HL-60/S4 treated with phorbol 12-myristate 13-acetate at 8.2 ng/mL for 4 days and 3 days (cell line): ENCODE measurements around the gene GEMIN7.

Source experiments
- in situ Hi-C: fragments of 300-500 bp; cut with MboI; formaldehyde crosslinking; loops from 2 replicates; pipeline ENCODE4 v1.15.0; 2022; ENCODE audit warnings: low sequenced_read_pairs

The GEMIN7 gene, protein sequence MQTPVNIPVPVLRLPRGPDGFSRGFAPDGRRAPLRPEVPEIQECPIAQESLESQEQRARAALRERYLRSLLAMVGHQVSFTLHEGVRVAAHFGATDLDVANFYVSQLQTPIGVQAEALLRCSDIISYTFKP

DNA sequence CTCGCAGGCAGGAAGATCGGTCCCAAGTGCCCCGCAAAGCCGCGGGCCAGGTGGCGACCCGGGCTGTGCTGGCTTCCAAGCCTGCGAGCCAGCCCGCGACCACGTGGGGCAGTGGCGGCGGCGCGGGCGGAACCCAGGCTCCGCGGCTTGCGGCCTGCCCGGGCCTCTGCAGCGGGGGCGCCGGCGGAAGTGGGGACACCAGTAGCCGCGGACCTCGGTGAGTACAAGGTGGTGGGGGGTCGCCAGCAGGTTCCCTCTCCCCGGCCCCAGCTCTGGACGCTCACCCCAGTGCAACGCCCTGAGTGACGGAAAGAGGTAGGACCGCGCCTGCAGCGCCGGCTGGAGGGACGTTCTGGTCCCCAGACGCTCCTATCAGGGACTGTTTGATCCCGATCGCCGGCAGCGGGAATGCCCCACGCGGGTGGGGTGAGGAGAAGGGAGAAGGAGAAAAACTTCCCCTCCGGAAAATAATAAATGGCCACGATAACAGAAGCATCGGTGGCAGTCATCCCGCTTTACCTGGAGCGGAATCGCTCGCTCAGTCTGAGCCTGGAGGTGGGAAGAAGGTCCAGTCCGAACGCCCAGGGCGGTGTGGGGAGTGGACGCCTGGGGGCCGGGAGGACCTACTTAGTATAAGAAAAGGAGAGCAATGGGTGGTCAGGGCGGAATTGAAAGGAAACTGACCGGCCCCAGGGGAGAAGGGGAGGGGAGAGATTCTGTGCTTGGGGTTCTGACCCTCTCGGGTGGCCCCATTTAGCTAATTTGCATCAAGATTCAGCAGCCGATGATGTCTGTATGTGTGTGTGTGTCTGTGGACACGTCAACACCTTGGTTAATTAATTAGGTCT is at the start of gene GEMIN7:
Gene GEMIN7, plus strand, starts transcription at position 198 of the 848 bp plus-strand sequence. CDS start 10,855 bp downstream, outside the sequence.
- in situ Hi-C loops, result no loop called here

DNA sequence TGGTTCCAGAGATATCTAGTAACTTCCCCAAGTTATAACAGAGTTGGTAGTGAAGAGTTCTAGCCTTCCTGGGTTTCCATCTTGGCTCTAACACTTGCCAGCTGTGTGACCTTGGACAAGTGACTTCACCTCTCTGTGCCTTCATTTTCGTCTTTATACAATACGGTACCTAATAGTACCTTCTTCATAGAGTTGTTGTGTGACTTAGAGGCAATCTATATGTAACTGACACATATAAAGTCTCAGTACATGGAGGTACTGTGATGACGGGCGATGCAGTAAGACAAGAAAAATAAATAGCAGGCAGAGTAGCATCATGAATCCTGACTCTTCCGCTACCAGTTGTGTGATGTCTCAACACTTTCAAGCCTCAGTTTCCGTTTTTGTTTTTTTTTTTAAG is 48.2 kb upstream of the GEMIN7 start:
- in situ Hi-C loops, result no loop called here

DNA sequence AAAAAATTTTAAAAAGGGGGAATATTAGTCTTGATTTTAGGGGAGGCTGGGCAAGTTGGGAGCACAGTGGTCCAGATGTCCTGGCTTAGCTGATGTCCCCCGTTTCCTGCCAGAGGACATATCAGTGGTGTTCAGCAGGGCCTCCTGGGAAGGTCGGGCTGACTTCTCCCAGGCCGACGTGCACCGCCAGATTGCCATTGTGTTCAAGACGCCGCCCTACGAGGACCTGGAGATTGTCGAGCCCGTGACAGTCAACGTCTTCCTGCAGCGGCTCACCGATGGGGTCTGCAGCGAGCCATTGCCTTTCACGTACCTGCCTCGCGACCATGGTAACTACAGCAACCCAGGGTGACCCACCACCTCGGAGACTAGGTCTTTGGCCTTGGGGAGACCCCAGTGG is 46.6 kb upstream of the GEMIN7 start:
- in situ Hi-C loops, result no loop called here

DNA sequence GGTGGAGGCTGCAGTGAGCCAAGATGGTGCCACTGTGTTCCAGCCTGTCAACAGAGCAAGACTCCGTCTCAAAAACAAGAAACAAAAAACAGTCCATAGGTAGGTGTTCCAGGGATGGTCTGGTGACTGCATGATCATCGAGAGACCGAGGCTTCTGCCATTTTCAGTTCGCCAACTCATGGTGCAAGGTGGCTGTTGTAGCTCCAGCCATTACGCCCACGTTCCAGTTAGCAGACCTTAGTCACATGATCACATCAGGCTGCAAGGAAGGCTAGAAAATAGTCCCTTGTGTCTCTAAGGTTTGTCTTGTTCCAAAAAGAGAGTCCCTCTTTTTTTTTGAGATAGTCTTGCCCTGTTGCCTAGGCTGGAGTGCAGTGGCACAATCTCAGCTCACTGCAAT is 43.3 kb upstream of the GEMIN7 start:
- in situ Hi-C loops, result no loop called here

DNA sequence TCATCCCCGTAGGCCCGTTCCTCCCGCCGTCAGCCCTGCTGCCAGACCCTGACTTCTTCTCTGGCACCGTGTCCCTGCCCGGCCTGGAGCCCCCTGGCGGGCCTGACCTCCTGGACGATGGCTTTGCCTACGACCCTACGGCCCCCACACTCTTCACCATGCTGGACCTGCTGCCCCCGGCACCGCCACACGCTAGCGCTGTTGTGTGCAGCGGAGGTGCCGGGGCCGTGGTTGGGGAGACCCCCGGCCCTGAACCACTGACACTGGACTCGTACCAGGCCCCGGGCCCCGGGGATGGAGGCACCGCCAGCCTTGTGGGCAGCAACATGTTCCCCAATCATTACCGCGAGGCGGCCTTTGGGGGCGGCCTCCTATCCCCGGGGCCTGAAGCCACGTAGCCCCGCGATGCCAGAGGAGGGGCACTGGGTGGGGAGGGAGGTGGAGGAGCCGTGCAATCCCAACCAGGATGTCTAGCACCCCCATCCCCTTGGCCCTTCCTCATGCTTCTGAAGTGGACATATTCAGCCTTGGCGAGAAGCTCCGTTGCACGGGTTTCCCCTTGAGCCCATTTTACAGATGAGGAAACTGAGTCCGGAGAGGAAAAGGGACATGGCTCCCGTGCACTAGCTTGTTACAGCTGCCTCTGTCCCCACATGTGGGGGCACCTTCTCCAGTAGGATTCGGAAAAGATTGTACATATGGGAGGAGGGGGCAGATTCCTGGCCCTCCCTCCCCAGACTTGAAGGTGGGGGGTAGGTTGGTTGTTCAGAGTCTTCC is 41.5 kb upstream of the GEMIN7 start:
- in situ Hi-C loops, result no loop called here

DNA sequence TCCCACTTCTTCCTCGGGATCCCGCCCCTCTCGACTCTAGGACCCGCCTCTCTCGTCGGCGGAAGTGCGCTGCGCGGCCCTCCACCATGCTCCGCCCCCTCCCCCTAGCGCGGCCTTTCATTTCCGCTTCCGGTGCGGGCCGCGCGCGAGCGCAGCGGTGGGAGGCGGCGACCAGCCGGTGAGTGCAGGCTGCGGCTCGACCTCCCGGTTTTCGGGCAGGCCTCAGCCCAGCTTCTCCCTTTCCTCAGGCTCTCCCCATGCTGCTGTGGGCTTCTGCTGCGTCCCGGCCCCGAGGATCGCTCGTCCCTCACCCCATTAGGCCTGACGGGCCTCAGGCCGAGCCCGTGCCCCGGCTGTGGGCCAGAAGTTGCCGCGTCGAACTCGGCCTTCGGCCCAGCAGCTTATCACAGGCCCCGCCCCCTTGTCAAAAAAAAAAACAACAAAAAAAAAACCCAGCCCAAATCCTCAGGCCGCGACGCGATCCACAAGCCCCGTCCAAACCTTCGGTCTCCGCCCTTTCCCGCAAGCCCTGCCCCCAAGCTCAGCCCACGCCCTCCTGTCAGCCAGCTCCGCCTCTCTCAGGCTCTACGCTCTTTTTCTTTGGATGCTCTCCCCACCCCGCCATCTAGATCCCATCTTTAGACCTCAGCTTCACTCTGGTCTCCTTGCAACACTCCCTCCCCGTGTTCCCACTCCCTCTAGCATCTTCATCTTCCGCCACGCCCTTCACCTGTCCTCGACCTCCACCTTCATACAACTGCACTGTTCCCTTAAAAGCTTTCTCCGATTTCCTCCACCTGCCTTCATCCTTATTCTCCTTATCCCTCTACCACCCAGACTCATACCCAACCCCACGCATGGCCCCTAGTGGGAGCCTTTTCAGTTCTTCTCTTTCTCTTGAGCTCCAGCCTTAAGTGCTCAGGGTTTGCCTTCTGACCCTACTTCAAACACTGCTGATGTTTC is 39.8 kb upstream of the GEMIN7 start, which contains the start of gene CLASRP:
Gene CLASRP, plus strand, starts transcription at position 115 of the 963 bp plus-strand sequence. CDS start 1,168 bp downstream, outside the sequence.
- in situ Hi-C loops, result no loop called here

DNA sequence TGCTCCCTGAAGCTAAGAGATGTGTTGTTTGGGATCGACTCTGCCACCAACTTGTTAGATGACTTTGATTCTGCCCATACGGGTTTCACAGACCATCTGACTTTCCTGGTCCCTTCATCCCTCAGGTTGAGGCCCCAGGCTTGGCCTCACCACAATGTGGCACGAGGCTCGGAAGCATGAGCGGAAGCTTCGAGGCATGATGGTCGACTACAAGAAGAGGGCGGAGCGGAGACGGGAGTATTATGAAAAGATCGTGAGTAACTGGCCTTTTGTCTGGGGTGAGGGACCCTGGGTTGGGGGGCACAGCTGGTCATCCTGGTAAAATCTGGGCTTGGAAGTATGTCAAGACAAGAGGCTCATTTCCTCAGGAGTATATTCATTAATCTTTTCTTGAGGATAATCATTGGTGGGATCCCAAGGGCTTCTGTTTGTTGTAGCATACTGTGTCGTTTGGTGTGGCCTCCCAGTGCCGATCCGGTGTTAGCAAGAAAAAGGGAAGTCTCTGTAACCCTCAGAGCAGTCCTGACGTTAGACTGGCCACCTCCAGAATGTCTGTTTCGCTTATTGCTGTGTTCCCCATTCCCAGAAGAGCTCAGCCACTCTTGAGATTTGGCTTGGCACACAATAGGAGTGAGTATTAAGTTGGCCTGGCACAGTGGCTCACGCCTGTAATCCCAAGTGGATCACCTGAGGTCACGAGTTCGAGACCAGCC is 38.8 kb upstream of the GEMIN7 start:
- in situ Hi-C loops, result no loop called here

DNA sequence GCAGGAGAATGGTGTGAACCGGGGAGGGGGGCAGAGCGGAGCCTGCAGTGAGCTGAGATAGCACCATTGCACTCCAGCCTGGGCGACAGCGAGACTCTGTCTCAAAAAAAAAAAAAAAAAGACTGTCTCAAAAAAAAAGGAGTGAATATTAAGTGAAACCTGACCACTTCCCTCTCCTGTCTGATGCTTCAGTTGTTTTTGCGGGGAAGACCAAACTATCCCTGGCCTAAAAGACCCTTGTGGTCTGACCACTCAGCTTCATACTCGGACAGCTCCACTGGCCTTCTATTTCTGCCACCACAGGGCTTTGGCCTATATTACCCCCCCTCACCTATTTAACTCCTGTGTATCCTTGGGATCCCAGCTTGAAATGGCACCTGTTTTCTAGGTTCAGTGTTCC is 37.9 kb upstream of the GEMIN7 start:
- in situ Hi-C loops, result no loop called here

DNA sequence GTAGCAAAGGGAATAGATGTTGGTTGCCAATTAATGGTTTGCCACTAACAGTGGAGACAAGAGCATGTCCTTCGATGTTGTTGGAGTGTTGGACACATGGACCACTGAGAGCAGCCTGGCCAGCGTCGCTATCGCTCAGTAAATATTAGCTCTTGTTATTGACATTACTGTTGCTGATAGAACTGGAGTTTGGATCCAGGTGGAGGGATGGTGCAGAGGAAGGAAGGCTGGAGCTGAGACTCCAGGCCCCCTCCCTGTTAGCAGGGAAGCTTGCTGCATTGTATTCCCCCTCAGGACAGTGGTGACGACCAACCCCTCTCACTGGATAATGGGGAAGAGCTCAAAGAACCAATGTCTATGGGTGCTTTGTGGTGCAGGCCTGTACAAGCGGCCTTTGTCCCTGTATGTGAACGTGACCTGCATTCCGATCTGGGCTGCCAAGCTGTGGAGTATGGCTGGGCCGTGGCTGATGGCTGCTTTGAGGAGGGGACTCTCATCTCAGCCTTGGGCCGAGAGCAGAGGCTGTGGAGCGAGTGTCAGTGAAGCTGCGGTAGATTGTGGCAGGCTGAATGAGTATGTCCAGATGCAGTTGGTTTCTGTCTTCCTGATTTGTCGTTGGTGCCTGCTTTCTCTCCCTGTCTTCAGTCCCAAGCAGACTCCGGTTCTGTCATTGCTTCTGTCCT is 33.2 kb upstream of the GEMIN7 start:
- in situ Hi-C loops, result no loop called here

DNA sequence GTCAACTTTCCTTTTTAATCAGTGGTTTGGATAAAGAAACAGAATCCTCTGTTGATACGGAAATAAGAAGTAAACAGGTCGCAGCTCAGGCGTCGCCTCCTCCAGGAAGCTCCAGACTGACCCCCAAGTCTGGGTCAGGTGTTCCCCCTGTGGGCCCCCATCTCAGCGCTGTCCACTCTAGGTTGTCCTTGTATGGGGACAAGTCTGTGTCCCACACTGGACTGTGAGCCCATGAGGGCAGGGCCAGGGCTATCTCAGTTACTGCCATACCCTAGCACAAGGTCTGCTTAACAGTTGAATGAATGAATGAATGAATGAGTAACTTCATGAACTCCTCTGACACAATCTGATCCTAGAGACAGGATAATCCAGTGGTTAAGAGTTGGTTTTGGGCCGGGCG is 32.7 kb upstream of the GEMIN7 start:
- in situ Hi-C loops, result no loop called here

DNA sequence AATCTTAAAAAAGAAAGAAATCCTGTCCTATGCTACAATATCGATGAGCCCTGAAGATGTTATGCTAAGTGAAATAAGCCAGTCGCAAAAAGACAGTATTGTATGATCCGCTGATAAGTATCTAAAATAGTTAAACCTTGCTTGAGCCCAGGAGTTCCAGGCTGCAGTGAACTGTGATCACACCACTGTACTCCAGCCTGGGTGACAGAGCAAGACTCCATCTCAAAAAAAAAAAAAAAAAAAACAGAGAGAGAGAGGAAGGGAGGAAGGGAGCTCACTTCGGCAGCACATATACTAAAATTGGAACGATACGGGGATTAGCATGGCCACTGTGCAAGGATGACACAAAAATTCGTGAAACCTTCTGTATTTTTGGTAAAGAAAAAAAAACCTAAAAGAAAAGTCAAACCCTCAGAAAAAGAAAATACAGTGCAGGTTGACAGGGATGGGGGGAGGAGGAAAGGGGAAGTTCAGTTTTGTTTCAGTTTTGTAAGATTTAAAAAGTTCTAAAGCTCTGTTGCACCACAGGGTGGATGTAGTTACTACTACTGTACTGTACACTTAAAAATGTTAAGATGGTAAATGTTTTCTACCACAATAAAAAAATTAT is 31.8 kb upstream of the GEMIN7 start:
- in situ Hi-C loops, result no loop called here

DNA sequence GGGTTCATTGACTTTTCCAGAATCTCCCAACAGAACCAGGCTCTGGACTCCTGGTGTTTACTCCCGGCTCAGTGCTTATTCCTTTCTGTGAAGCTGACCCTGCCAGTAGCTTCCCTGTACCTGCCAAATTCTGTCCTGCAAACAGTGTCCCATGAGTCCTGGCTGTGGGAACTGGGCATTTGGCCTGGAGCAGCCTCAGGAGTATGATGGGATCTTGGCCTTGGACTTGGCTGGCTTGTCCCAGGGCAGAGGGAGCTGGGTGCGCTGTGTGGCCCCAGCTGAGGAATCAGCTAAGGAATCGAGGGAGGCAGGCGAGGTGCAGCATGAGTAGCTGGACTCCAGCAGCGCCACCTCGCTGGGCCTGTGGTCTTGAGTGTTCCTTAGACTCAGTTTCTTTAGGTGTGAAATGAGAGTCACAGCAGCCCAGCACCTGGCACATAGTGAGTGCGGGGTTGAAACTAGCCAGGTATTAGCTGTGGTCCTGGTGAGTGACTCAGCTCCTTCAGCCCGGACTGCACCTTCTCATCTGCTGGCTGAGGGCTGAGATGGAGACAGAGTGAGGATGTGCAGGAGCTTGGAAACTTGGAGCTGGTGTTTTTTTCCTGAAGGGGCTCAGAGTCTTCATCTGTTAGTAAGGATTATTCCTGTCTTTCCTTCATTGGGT is 29.9 kb upstream of the GEMIN7 start:
- in situ Hi-C loops, result no loop called here

DNA sequence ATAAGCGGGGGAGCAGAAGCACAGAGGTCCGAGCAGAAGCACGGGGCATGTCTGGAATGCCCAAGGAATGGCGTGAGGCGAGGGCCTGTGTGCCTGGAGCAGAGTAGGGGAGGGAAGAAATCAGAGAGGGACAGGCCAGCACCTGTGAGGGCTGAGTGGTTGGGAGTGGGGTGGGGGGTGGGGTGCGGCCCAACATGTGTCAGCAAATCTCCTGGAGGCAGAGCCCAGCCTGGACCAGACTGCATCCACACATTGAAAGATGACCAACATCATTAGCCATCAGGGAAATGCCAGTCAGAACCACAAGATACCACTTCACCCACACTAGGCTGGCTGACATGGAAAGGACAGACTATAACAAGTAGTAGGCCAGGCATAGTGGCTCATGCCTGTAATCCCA is 29.0 kb upstream of the GEMIN7 start:
- in situ Hi-C loops, result no loop called here

DNA sequence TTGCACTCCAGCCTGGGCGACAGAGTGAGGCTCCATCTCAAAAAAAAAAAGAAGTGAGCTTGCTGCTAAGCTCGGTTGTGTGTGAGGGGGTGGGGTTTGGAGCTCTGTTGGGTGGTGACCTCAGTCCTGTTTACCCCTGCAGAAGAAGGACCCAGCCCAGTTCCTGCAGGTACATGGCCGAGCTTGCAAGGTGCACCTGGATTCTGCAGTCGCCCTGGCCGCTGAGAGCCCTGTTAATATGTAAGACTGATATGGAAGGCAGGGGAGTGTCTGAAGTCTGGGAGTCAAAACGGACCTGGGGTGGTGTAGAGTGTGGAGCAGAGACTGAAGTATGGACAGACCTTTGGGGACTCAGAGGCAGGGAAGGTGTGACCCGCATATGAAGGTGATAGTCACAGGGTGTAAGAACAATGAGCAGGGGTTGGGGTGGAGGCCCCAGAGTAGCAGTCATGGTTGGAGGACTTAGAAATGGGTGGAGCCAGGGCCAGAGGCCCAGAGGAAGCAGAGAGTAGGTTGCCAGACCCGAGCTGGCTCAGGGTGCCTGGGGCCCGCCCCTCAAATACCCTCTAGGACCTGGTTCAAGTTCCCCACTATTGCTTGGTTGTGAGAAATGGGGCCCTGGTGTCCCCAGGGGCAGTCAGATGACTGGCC is 27.0 kb upstream of the GEMIN7 start:
- in situ Hi-C loops, result no loop called here

DNA sequence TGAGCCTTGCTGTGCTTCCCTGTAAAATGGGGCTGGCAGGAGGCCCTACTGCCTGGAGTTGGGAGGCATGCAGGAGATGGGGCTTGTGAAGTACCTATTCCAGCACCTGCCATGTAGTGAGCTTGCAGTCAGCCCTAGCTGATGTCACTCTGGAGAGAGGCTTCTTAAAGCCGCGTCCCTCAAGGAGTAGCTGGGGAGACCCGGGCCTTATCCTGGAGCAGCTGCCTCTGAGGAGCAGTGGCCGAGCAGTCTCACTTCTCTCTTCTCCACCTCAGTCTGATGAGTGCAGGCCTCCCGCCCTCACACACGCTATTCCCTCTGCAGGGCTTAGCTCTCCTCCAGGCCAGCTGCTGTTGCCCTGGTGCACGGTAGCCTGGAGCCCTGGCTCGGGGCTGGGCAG is 22.2 kb upstream of the GEMIN7 start:
- in situ Hi-C loops, result no loop called here

DNA sequence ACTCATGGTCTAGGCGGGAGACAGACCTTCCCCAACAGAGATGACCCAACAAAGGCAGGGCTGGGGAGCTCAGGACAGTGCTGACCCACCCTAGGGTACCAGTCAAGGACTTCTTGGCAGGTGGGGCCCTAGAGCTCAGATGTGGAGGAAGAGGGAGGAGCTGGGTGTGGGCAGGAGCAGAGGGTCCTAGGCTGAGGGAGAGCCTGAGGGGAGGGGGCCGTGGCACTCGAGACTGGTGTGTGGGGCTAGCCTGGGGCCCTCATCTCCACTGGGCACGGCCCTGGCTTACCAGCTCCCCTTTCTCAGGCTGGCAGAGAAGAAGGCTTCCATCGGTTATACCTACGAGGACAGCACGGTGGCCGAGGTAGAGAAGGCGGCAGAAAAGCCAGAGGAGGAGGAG is 21.6 kb upstream of the GEMIN7 start:
- in situ Hi-C loops, result no loop called here

DNA sequence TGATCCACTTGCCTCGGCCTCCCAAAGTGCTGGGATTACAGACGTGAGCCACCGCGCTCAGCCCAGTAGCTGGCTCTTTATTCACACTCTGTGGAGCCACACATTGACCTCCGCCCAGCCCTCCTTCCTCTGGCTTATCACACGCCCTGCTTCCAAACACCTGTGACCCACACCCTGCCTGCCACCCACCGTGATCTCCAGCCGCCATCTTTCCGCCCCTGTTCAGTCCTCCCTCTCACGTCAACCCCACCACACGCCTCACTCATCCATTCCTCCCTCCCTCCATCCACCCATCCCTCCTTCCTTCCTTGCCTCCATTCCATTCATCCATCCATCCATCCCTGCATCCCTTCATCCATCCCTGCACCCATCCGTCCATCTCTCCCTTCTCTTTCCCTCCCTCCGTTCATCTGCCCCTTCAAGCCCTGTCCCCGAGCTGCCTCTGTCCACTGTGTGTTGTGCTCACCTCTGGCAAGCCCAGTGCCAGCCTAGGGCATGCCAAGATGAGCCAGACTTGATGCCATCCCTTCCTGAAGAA is 20.4 kb upstream of the GEMIN7 start:
- in situ Hi-C loops, result no loop called here
